Stomach (tissue), 9 donors: Measurements from ENCODE around the gene GNGT2. TPM values are rescaled to one million over a fixed set of nuclear protein-coding genes. Genes with fewer than 3 reads are reported as not detected.
"Not testable (repeated sequence)": the region's sequence is repeated elsewhere in the genome, so short reads cannot be mapped to it uniquely, and the experiment has no call there.

Source experiments
- DNase-seq, 2 donors: peaks; one replicate each; pipeline versions ENCODE4 v3.0.0 to v3.0.0-alpha.2; 2013 to 2019
- H3K27ac ChIP-seq, 5 donors: fragments of 200-600 bp in 4 of 5; sonication (generic) in 4 of 5; one replicate each; pipeline ENCODE4 v1.5.1; 2013 to 2019; ENCODE audit warnings: mild to moderate bottlenecking in 1 of 5, moderate library complexity in 1 of 5
- H3K27me3 ChIP-seq, 3 donors: fragments of 200-600 bp; sonication (generic); one replicate each; pipeline ENCODE4 v1.5.1; 2017 to 2019; ENCODE audit warnings: mixed run types in 1 of 3
- H3K36me3 ChIP-seq, 4 donors: fragments of 200-600 bp; sonication (generic); 1 replicate in 3 of 4; 2 replicates in 1 of 4; pipeline ENCODE4 v1.5.1; 2016 to 2019
- H3K4me1 ChIP-seq, 4 donors: fragments of 200-600 bp; sonication (generic); one replicate each; pipeline ENCODE4 v1.5.1; 2016 to 2019
- H3K4me3 ChIP-seq, 4 donors: fragments of 200-600 bp; sonication (generic) in 3 of 4; one replicate each; pipeline ENCODE4 v1.5.1; 2016 to 2019; ENCODE audit warnings: mild to moderate bottlenecking in 1 of 4
- H3K9me3 ChIP-seq, 4 donors: fragments of 200-600 bp; sonication (generic); one replicate each; pipeline ENCODE4 v1.5.1; 2016 to 2019
- CTCF ChIP-seq, 7 experiments: fragments of 450-650 bp in 4 of 7; fragments of 200-600 bp in 3 of 7; sonication (generic) in 3 of 7; IDR thresholded peaks; one replicate each; pipeline ENCODE4 v1.5.1; 2016 to 2019; ENCODE audit warnings: antibody characterized with exemption in 7 of 7, control low read depth in 2 of 7, mild to moderate bottlenecking in 1 of 7
- EP300 ChIP-seq: sonication (generic); formaldehyde crosslinking; IDR thresholded peaks from one replicate; pipeline ENCODE4 v1.6.1; 2017; ENCODE audit warnings: antibody characterized with exemption
- POLR2A ChIP-seq, 4 donors: fragments of 450-650 bp; IDR thresholded peaks; one replicate each; pipeline ENCODE4 v1.6.1; 2016; ENCODE audit warnings: antibody characterized with exemption in 4 of 4, control low read depth in 2 of 4, mild to moderate bottlenecking in 1 of 4, moderate library complexity in 1 of 4
- POLR2AphosphoS5 ChIP-seq, 3 donors: sonication (generic); formaldehyde crosslinking; IDR thresholded peaks; one replicate each; pipeline ENCODE4 v1.6.1; 2016; ENCODE audit warnings: antibody characterized with exemption in 3 of 3
- WGBS, 5 donors: extraction: QIAGEN DNeasy Blood & Tissue Kit in 3 of 5; methylation state at CpG; one replicate each; pipeline versions ENCODE4 v1.1.5 to v1.1.7; 2013 to 2018; 5-methylcytosine and 5-hydroxymethylcytosine counted together
- intact Hi-C: fragments of 100-400 bp; cut with DNase I; formaldehyde crosslinking; loops from one replicate; pipeline ENCODE4 v1.15.1; 2023; ENCODE audit warnings: low total_unique reads
- polyA plus RNA-seq, 3 donors: library from polyadenylated mRNA; stranded (reverse); fragments of 200-250 nt; gene quantifications; one replicate each; pipeline ENCODE4 v1.2.3, GENCODE V29; 2013
- total RNA-seq, 5 donors: library from RNA; depleted of rRNA; stranded (reverse); fragments of >200 nt; gene quantifications; one replicate each; pipeline versions ENCODE4 v1.1.0 to v1.2.3, GENCODE V29; 2014 to 2016
- donor health status: healthy with polysubstance abuse.
- donor health status: Bipolar disorder and iron deficiency.
- donor health status: healthy.

GNGT2 gene
- total and polyA plus RNA-seq, 8 donors = 1.6 to 134 (median 2.8) TPM; not detected in 2

- TF ChIP-seq POLR2A (IDR thresholded peaks at IDR 0.05) = no peak
- TF ChIP-seq EP300 = no peak
- no peak for TF ChIP-seq POLR2AphosphoS5 (IDR thresholded peaks at IDR 0.05)
- TF ChIP-seq CTCF (IDR thresholded peaks at IDR 0.05) = no peak
- WGBS, 5 donors = 77 to 92% (median 91%) methylated on average over 3 of the region's 3 CpGs
- Histone ChIP-seq H3K4me3 (no peak overlapping the region), H3K36me3 (no peaks in the 10 kb centered on the region), H3K27me3 (peaks cover 0 to 10% (median 0%) of the 10 kb centered on the region in 3 donors), H3K4me1 (peaks cover 0 to 8% (median 6%) of the 10 kb centered on the region in 4 donors), H3K9me3 (peaks cover 0 to 17% (median 12%) of the 10 kb centered on the region in 4 donors), H3K27ac (no peak overlapping the region)
- intact Hi-C loops = no loop called here
- no peak for DNase-seq
These were observed 23.1 kb downstream of the GNGT2 start for GRCh38 chr17:49187301-49187700.

GRCh38 chr17:49185381-49185780 lies 25.0 kb downstream of the GNGT2 start:
- H3K4me1 ChIP-seq, intact Hi-C loops, H3K36me3 ChIP-seq, H3K27me3 ChIP-seq, H3K27ac ChIP-seq, H3K4me3 ChIP-seq, DNase-seq: not testable (repeated sequence)
- H3K9me3 ChIP-seq = peaks cover 0 to 17% (median 12%) of the 10 kb centered on the region in 4 donors
- 80 to 100% (median 90%) methylated on average over 1 of the region's 1 CpG for WGBS, 5 donors

- H3K4me3 ChIP-seq, H3K27me3 ChIP-seq, H3K27ac ChIP-seq, H3K4me1 ChIP-seq, DNase-seq, H3K36me3 ChIP-seq: not testable (repeated sequence)
- intact Hi-C loops = loop anchor here (5.0 kb wide), 1 partner anchor 43 kb away; no protein-coding TSS in a partner anchor
- peaks cover 0 to 17% (median 12%) of the 10 kb centered on the region in 4 donors for H3K9me3 ChIP-seq
These were observed 25.9 kb downstream of the GNGT2 start for GRCh38 chr17:49184522-49184921.

GRCh38 chr17:49183801-49184200 lies 26.6 kb downstream of the GNGT2 start:
- DNase-seq = no peak
- H3K4me1 ChIP-seq = no peaks in the 10 kb centered on the region
- H3K36me3 ChIP-seq = no peaks in the 10 kb centered on the region
- H3K27me3 ChIP-seq = peaks cover 0 to 10% (median 0%) of the 10 kb centered on the region in 3 donors
- WGBS, 5 donors = 84 to 100% (median 90%) methylated on average over 3 to 7 of the region's 7 CpGs; no CpG with 5 or more reads in 1 of the 5 donors
- no peak overlapping the region for H3K27ac ChIP-seq
- intact Hi-C loops = loop anchor here (5.0 kb wide), 1 partner anchor 44 kb away; no protein-coding TSS in a partner anchor
- TF ChIP-seq POLR2AphosphoS5 (IDR thresholded peaks at IDR 0.05) (no peak), CTCF (IDR thresholded peaks at IDR 0.05) (no peak), POLR2A (IDR thresholded peaks at IDR 0.05) (no peak), EP300 (no peak)
- no peak overlapping the region for H3K4me3 ChIP-seq
- peaks cover 0 to 17% (median 12%) of the 10 kb centered on the region in 4 donors for H3K9me3 ChIP-seq

- H3K27ac ChIP-seq = no peak overlapping the region
- no peak for DNase-seq
- H3K4me1 ChIP-seq = no peaks in the 10 kb centered on the region
- 82 to 92% (median 84%) methylated on average over 5 of the region's 5 CpGs for WGBS, 5 donors
- intact Hi-C loops = loop anchor here (5.0 kb wide), 1 partner anchor 44 kb away; no protein-coding TSS in a partner anchor
- H3K9me3 ChIP-seq = peaks cover 0 to 17% (median 12%) of the 10 kb centered on the region in 4 donors
- H3K27me3 ChIP-seq = peaks cover 0 to 10% (median 0%) of the 10 kb centered on the region in 3 donors
- no peak for TF ChIP-seq EP300
- no peak for TF ChIP-seq POLR2AphosphoS5 (IDR thresholded peaks at IDR 0.05)
- no peak for TF ChIP-seq CTCF (IDR thresholded peaks at IDR 0.05)
- TF ChIP-seq POLR2A (IDR thresholded peaks at IDR 0.05) = no peak
- no peaks in the 10 kb centered on the region for H3K36me3 ChIP-seq
- no peak overlapping the region for H3K4me3 ChIP-seq
These were observed 27.0 kb downstream of the GNGT2 start for GRCh38 chr17:49183341-49183740.
